NCI-H1048 (cell line): ENCODE measurements around the gene IL1RL2.

Source experiments
- DNase-seq: peaks from one replicate; lab custom pipeline; 2025; lab: John Stamatoyannopoulos, UW

IL1RL2 gene

GRCh38 chr2:102158011-102158755, 28.6 kb upstream of the IL1RL2 start:
- no peak for DNase-seq

GRCh38 chr2:102159295-102159694, 27.5 kb upstream of the IL1RL2 start:
- DNase-seq: no peak

- no peak for DNase-seq
Observed at GRCh38 chr2:102166189-102166845, 20.5 kb upstream of the IL1RL2 start.

GRCh38 chr2:102168026-102168771, 18.6 kb upstream of the IL1RL2 start:
- no peak for DNase-seq

GRCh38 chr2:102171946-102172345, 14.9 kb upstream of the IL1RL2 start:
- DNase-seq: no peak

- DNase-seq: no peak
Observed at GRCh38 chr2:102172745-102173144, 14.1 kb upstream of the IL1RL2 start.

- no peak for DNase-seq
Observed at GRCh38 chr2:102176172-102176571, 10.7 kb upstream of the IL1RL2 start.

GRCh38 chr2:102177814-102178478, 8.9 kb upstream of the IL1RL2 start:
- DNase-seq: no peak

GRCh38 chr2:102179061-102179460, 7.8 kb upstream of the IL1RL2 start:
- no peak for DNase-seq

- no peak for DNase-seq
Observed at GRCh38 chr2:102179788-102180686, 6.8 kb upstream of the IL1RL2 start.

GRCh38 chr2:102180687-102180999, 6.2 kb upstream of the IL1RL2 start:
- no peak for DNase-seq

- no peak for DNase-seq
Observed at GRCh38 chr2:102181376-102181775, 5.4 kb upstream of the IL1RL2 start.

- no peak for DNase-seq
Observed at GRCh38 chr2:102181919-102182635, 4.7 kb upstream of the IL1RL2 start.

- no peak for DNase-seq
Observed at GRCh38 chr2:102184018-102184417, 2.8 kb upstream of the IL1RL2 start.

- DNase-seq: no peak
Observed at GRCh38 chr2:102184568-102184967, 2.3 kb upstream of the IL1RL2 start.

GRCh38 chr2:102185347-102185746, 1.5 kb upstream of the IL1RL2 start:
- DNase-seq: no peak

GRCh38 chr2:102187496-102188150, 800 bp downstream of the IL1RL2 start:
- DNase-seq: no peak

- no peak for DNase-seq
Observed at GRCh38 chr2:102190430-102191107, 3.7 kb downstream of the IL1RL2 start.

GRCh38 chr2:102191501-102191900, 4.7 kb downstream of the IL1RL2 start:
- no peak for DNase-seq

- no peak for DNase-seq
Observed at GRCh38 chr2:102193074-102193473, 6.3 kb downstream of the IL1RL2 start.
